GM19467 (cell line): Measurements from ENCODE around the gene RSBN1.
"Not testable (repeated sequence)": the region's sequence is repeated elsewhere in the genome, so short reads cannot be mapped to it uniquely, and the experiment has no call there.

ENCODE experiments used
- ATAC-seq: cut with Tn5 transposase; IDR thresholded peaks from one replicate; pipeline ENCODE4 v1.9.1; 2021; ENCODE audit warnings: mild to moderate bottlenecking, moderate library complexity; ENCODE audit not compliant: unreplicated experiment

RSBN1 gene

GRCh38 chr1:113783254-113784103, 28.8 kb downstream of the RSBN1 start:
- ATAC-seq, result peak; percentile 82

GRCh38 chr1:113782406-113782805, 29.9 kb downstream of the RSBN1 start:
- no peak for ATAC-seq

- ATAC-seq, result no peak
Observed at GRCh38 chr1:113780374-113781146, 31.7 kb downstream of the RSBN1 start.

- ATAC-seq, result no peak
Observed at GRCh38 chr1:113779542-113779941, 32.7 kb downstream of the RSBN1 start.

GRCh38 chr1:113777561-113777960, 34.7 kb downstream of the RSBN1 start:
- ATAC-seq, result no peak

- no peak for ATAC-seq
Observed at GRCh38 chr1:113770031-113770430, 42.2 kb downstream of the RSBN1 start.

- no peak for ATAC-seq
Observed at GRCh38 chr1:113769601-113769970, 42.7 kb downstream of the RSBN1 start.

- no peak for ATAC-seq
Observed at GRCh38 chr1:113768916-113769600, 43.2 kb downstream of the RSBN1 start.

GRCh38 chr1:113765306-113766230, 46.7 kb downstream of the RSBN1 start:
- no peak for ATAC-seq

- ATAC-seq, result no peak
Observed at GRCh38 chr1:113763661-113764060, 48.6 kb downstream of the RSBN1 start.

- no peak for ATAC-seq
Observed at GRCh38 chr1:113761937-113762336, 50.3 kb downstream of the RSBN1 start.

GRCh38 chr1:113760102-113761080, 51.9 kb downstream of the RSBN1 start:
- ATAC-seq, result no peak

GRCh38 chr1:113759333-113760101, 52.8 kb downstream of the RSBN1 start, which contains the start of gene PHTF1:
Gene PHTF1 (minus strand): TSS chr1:113759486. CDS start chr1:113758703, 783 bp downstream.
- peak; percentile 80 for ATAC-seq

- peak; percentile 60 for ATAC-seq
Observed at GRCh38 chr1:113758631-113759332, 53.5 kb downstream of the RSBN1 start.

GRCh38 chr1:113756461-113756860, 55.8 kb downstream of the RSBN1 start:
- ATAC-seq, result no peak

- ATAC-seq, result not testable (repeated sequence)
Observed at GRCh38 chr1:113753333-113753732, 58.9 kb downstream of the RSBN1 start.

- ATAC-seq, result no peak
Observed at GRCh38 chr1:113751516-113751915, 60.8 kb downstream of the RSBN1 start.

- no peak for ATAC-seq
Observed at GRCh38 chr1:113751114-113751513, 61.2 kb downstream of the RSBN1 start.
